IMR-90 (cell line): Measurements from ENCODE around the gene ZNF296. TPM values are rescaled to one million over a fixed set of nuclear protein-coding genes. Genes with fewer than 3 reads are reported as not detected.

ENCODE experiments used
- CTCF ChIP-seq: conservative IDR thresholded peaks from 2 replicates; pipeline ENCODE4 v1.5.1; 2012; ENCODE audit warnings: mild to moderate bottlenecking, low read depth, low read length, improper control_type of control experiment
- polyA plus RNA-seq, 3 experiments: library from polyadenylated mRNA; depleted of rRNA; stranded (reverse); fragments of >200 nt; gene quantifications; 2 replicates each; pipeline ENCODE4 v1.2.3, GENCODE V29; 2012; ENCODE audit warnings: low replicate concordance in 1 of 3
- total RNA-seq: library from RNA; depleted of rRNA; stranded (reverse); fragments of >200 nt; gene quantifications from 2 replicates; pipeline ENCODE4 v1.2.3, GENCODE V29; 2012

The ZNF296 gene
- total and polyA plus RNA-seq, 2 of the 4 experiments (the other 2 are of a cell fraction) = 0.10 TPM; not detected in 1

DNA sequence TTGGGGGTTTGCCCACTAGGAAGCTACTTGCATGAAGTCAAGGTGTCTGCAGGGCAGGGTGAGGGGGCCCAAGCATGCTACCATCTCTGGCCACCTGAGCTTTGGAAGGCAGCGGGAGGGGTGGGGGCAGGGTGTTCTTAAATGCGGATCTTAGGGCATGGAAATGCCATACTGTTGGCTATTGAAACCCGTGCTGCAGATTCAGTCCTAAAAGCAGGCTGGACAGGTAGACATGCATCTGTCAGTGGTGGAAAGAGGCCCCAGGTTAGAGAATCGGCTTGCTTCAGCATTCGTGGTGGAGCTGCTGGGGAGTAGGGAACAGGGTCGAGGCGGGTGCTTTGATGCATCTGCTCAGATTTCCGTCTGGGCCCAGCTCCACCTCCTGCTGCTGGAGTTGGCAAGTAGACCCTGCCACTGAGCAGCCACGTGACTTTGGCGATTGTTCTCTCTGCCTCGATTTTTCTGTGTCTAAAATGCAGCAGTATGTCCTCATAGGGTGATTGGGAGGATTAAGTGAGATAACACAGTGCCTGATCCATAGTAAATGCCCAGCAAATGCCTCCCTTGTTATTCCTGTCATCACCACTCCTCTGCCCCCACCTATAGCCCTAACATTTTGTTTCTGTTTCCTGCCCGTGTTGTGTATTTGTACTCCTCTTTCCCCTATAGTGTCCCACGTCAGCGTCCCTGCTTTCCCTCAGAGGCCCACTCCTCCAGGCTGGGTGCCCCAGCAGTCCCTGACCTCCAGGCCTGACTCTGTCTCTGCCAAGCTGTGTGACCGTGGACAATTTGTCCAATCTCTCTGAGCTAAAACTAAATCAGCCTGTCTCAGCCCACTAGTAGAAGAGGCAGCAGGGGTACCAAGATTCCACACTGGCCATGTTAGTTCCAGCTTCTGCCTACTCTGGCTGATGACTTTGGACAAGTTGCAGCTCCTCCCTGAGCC, 22.5 kb upstream of the ZNF296 start (continued):
- TF ChIP-seq CTCF = no peak
